SKM-1 (cell line): ENCODE results near the gene ZFP82.

Experiments used
- DNase-seq: peaks from one replicate; lab custom pipeline; 2025; ENCODE audit not compliant: unreplicated experiment; lab: John Stamatoyannopoulos, UW

The ZFP82 gene

DNA sequence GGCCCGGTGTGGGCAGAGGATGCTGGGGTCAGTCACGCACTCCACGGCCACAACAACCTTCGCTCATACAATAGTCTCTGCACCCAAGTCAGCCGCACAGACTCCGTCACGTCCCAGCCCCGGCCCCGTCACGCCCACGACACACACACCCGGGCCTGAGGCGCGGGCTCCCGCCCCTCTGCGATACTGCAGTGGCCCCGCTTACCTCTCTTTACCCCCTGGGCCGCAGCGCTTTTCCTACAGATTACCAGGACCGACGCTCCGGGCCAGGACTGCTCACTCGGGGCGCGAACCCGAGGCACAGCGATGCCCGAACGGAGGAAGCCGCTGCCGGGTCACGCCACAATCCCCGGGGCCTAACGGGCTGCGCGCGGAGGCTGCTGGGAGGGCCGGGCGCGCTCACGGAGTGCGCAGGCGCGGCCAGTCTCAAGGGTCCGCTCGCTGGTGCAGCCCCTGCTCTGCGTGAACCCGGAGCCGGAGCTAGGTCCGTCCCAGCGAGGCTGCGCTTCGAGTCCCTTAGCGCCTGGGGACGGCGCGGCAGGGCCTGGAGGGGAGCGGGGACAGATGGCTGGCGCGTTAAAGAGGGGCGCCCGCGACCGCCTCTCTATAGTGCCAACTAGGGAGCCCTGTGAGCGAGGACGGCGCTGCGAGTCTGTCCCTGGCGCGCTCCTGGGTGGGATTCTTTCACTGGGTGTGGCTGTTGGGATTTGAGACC is at the start of gene ZFP82:
Gene ZFP82 (minus strand): TSS at position 358 of the 715 bp plus-strand sequence. CDS start 8,855 bp downstream, outside the sequence.
- no peak for DNase-seq

DNA sequence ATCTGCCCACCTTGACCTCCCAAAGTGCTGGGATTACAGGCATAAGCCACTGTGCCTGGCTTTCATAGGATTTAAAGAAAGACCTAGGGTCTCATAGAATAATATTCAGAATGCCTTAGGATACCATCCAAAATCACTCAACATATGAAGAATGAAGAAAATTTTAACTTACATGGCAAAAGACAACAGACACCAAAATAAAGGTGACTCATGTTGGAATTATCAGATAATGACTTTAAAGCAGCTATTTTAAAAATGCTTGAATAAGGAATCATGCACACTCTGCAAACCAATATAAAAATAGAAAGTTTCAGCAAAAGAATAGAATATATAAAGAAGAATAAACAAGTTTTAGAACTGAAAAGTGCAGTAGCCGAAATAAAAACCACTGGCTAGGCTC is 41.6 kb upstream of the ZFP82 start:
- no peak for DNase-seq

- no peak for DNase-seq
Observed at GRCh38 chr19:36456831-36457230, 38.4 kb upstream of the ZFP82 start.

DNA sequence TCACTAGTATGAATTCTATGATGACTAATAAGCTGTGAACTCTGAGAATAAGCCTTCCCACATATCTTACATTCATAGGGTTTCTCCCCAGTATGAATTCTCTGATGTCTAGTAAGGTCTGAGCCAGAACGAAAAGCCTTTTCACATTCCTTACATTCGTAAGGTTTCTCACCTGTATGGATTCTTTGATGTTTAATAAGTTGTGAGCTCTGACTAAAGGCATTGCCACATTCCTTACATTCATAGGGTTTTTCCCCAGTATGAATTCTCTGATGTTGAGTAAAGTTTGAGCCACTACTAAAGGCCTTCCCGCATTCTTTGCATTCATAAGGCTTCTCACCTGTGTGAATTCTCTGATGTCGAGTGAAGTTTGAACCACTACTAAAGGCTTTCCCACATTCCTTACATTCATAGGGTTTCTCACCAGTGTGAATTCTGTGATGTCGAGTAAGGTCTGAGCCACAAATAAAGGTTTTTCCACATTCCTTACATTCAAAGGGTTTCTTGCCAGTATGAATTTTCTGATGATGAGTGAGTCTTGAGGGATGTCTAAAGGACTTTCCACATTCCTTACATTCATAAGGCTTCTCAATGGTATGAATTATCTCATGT is 30.7 kb upstream of the ZFP82 start:
- DNase-seq: no peak

DNA sequence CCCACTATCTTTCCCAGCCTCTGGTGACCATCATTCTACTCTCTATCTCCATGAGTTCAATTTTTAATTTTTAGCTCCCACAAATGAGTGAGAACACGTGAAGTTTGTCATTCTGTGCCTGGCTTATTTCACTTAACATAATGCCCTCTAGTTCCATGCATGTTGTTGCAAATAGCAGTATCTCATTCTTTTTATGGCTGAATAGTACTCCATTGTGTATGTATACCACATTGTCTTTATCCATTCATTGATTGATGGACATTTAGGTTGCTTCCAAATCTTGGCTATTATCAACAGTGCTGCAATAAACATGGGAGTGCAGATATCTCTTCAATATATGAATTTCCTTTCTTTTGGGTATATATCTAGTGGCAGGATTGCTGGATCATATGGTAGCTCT is 22.9 kb upstream of the ZFP82 start:
- DNase-seq: no peak

- DNase-seq: no peak
Observed at GRCh38 chr19:36436531-36436930, 18.1 kb upstream of the ZFP82 start.

- DNase-seq: no peak
Observed at GRCh38 chr19:36423925-36424324, 5.5 kb upstream of the ZFP82 start.

DNA sequence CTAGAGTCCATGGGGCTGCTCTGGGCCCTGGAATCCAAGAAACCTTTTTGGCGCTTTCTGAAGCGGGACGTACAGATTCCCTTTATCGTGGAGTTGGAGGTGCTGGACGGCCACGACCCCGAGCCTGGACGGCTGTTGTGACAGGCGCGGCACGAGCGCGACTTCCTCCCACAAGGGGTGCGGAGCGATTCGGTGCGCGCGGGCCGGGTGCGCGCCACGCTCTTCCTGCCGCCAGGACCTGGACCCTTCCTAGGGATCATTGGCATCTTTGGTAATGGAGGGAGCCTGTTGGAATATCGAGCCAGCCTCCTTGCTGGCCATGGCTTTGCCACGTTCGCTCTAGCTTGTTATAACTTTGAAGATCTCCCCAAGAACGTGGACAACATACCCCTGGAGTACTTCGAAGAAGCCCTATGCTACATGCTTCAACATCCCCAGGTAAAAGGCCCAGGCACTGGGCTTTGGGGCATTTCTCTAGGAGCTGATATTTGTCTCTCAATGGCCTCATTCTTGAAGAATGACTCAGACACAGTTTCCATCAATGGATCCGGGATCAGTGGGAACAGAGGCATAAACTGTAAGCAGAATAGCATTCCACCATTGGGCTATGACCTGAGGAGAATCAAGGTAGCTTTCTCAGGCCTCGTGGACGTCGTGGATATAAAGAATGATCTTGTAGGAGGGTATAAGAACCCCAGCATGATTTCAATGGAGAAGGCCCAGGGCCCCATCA is 3.5 kb upstream of the ZFP82 start:
- DNase-seq: no peak

GRCh38 chr19:36420961-36421748 is 2.7 kb upstream of the ZFP82 start:
- DNase-seq: no peak

- no peak for DNase-seq
Observed at GRCh38 chr19:36417752-36418286, 625 bp downstream of the ZFP82 start.

GRCh38 chr19:36409841-36410240 is 8.6 kb downstream of the ZFP82 start:
- DNase-seq: no peak

GRCh38 chr19:36408101-36408500 is 10.3 kb downstream of the ZFP82 start:
- DNase-seq: no peak

DNA sequence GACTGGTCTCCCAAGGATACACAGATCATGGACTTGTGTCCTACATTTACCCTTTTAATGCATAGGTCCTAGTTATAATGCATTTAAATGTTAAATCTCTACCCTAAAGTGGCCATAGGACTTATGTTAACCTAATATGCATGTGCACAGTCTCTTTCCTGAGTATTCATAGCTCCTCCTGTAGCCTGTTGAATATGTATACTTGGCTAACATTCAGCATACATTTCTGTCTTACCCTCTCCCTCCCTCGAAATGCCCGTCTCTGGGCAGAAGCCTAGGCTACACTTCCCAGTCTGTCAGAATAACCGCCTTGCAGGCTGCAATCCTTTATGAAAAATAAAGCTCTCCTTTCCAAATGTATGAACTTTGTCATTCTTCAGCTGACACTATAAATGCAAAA is 13.9 kb downstream of the ZFP82 start:
- no peak for DNase-seq

- DNase-seq: no peak
Observed at GRCh38 chr19:36401475-36401874, 17.0 kb downstream of the ZFP82 start.

DNA sequence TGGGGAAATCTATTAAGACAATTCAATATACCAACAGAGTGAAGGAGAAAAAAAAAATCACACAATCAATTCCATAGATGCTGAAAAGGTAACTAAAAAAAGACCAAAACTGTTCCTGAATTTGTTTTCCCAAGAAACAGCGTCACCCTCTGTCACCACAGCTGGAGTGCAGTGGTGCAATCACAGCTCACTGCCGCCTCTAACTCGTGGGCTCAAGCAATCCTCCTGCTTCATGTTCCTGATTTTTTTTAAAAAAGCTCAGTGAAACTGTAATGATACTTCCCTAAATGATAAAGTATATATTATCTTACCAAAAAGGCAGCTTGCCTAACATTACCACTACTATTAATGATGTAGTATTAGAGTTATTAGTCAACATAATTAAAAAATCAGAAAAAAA is 19.9 kb downstream of the ZFP82 start:
- no peak for DNase-seq

GRCh38 chr19:36392916-36393673 is 25.3 kb downstream of the ZFP82 start:
- DNase-seq: no peak

DNA sequence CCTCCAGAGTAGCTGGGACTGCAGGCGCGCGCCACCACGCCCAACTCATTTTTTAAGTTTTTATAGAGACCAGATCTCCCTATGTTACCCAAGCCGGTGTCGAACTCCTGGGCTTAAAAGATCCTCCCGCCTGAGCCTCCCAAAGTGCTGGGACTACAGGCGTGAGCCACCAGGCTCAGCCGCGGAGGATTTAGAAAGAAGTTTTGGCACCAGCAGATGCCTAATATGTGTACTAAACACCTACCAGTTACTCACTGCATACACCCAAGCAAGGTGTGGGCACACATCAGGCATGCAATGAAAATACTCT is 39.0 kb downstream of the ZFP82 start:
- no peak for DNase-seq

DNA sequence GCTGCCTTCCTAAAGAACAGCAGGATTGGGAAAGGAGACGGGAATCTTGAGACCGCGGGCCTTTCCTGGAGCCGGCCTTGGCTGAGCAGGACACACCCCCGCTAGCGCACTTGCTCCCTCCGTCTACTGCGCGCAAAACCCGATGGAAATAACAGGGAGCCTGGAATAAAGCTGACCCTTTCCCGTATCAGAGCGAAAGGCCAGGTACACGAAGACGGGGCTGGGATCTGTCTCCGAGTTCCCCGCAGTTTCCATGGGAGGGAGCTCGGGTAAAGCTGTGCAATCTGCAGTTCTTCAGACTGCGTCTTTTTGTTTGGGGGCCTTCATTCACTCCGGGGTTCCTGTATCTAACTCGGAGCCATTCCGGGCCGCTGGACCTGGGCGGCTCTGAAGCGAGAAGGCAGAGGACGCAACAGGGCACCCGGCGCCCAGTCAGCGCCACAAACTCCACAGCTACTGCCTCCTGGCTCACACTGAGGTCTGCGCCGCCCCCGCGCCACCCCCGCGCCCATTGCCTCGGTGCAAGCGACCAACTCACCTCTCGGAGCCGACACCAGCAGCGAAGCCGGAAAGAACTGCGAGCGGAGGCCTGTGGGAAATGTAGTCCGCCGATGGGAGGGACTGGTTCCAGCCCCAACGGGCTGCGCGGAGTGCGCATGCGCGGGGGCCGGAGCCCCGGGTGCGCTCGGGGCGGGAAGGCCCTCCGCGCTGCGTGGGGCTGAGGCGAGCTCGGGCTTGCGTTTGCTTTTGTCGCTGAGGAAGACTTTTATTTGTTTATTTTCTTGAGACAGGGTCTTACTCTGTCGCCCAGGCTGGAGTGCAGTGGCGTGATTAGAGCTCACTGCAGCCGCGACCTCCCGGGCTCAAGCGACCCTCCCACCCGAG is 39.6 kb downstream of the ZFP82 start, which contains the start of gene ZFP14:
Gene ZFP14 (minus strand): TSS at position 577 of the 885 bp plus-strand sequence. CDS start 11,309 bp downstream, outside the sequence.
- DNase-seq: peak; percentile 83

DNA sequence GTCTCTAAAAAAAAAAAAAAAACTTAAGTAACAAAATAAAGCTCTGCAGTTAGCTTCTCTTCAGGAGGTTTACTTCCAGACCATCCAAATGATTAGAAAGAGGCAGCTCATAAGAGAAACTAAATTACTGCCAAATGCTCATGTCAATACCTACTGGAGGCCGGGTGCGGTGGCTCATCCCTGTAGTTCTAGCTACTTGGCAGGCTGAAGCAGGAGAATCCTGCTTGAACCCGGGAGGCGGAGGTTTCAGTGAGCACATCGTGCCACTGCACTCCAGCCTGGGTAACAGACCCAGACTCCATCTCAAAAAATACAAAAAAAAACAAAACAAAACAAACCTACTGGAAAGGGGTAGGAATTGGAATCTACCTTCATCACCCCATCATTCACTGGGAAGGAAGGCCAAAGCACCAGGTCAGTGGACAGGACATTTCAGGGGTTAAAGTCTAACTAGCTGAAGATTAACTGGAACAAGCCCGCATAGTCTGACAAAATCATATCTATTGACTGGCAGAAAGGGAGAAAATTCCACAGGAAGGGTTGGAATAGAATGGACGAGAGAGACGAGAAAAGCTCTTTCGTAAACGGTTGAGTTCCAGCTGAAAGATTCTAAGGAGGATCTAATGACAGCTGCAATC is 40.8 kb downstream of the ZFP82 start:
- DNase-seq: no peak
